Duodenal mucosa (tissue), 2 donors: Measurements from ENCODE around the gene FKBP6.
"Not testable (repeated sequence)": the region's sequence is repeated elsewhere in the genome, so short reads cannot be mapped to it uniquely, and the experiment has no call there.

ENCODE experiments used
- H3K27ac ChIP-seq: one replicate; pipeline ENCODE4 v1.7.0; 2013; ENCODE audit warnings: low read depth, low read length
- H3K27me3 ChIP-seq, 2 donors: one replicate each; pipeline ENCODE4 v1.7.0; 2013; ENCODE audit warnings: low read length in 2 of 2, control low read depth in 1 of 2; ENCODE audit not compliant: insufficient read depth in 2 of 2, control insufficient read depth in 1 of 2
- H3K36me3 ChIP-seq, 2 donors: one replicate each; pipeline ENCODE4 v1.7.0; 2013; ENCODE audit warnings: low read length in 2 of 2, control low read depth in 1 of 2; ENCODE audit not compliant: insufficient read depth in 2 of 2, control insufficient read depth in 1 of 2
- H3K4me1 ChIP-seq, 2 donors: one replicate each; pipeline ENCODE4 v1.7.0; 2013; ENCODE audit warnings: low read length in 2 of 2, control low read depth in 1 of 2; ENCODE audit not compliant: insufficient read depth in 2 of 2, control insufficient read depth in 1 of 2
- H3K4me3 ChIP-seq, 2 donors: one replicate each; pipeline ENCODE4 v1.7.0; 2013; ENCODE audit warnings: low read length in 2 of 2, low read depth in 1 of 2
- H3K9ac ChIP-seq, 2 donors: one replicate each; pipeline ENCODE4 v1.7.0; 2013; ENCODE audit warnings: low read length in 2 of 2, low read depth in 1 of 2
- H3K9me3 ChIP-seq, 2 donors: one replicate each; pipeline ENCODE4 v1.7.0; 2013; ENCODE audit warnings: low read length in 2 of 2, control low read depth in 1 of 2; ENCODE audit not compliant: control insufficient read depth in 1 of 2

The FKBP6 gene

GRCh38 chr7:73366990-73367389, 39.0 kb downstream of the FKBP6 start:
- no peaks in the 10 kb centered on the region for H3K9me3 ChIP-seq
- no peaks in the 10 kb centered on the region for H3K4me1 ChIP-seq
- no peak overlapping the region for H3K9ac ChIP-seq
- H3K27ac ChIP-seq, result no peak overlapping the region
- H3K36me3 ChIP-seq, result no peaks in the 10 kb centered on the region
- H3K27me3 ChIP-seq, result no peaks in the 10 kb centered on the region
- no peak overlapping the region for H3K4me3 ChIP-seq

DNA sequence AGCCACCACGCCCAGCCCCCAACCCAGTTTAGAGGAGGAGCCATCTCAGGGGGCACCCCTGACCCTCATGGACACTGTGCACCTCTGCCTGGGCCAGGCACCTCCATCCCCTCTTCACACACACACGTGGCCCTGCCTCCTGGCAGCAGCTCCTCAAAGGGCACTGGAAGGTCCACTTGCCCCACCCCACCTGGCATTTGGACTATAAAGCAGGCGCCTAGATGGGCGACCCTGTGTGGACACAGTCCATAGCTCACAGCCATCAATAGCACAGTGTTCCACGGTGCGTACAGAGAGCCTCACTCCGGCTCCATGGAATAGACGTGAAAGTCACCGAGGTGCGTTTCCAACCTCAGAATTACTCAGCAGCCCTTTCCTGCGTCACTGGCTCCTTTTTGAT, 41.0 kb downstream of the FKBP6 start:
- H3K4me1 ChIP-seq, result no peaks in the 10 kb centered on the region
- no peaks in the 10 kb centered on the region for H3K36me3 ChIP-seq
- no peak overlapping the region for H3K4me3 ChIP-seq
- H3K27ac ChIP-seq, result no peak overlapping the region
- H3K27me3 ChIP-seq, result no peaks in the 10 kb centered on the region
- no peaks in the 10 kb centered on the region for H3K9me3 ChIP-seq
- H3K9ac ChIP-seq, result no peak overlapping the region

DNA sequence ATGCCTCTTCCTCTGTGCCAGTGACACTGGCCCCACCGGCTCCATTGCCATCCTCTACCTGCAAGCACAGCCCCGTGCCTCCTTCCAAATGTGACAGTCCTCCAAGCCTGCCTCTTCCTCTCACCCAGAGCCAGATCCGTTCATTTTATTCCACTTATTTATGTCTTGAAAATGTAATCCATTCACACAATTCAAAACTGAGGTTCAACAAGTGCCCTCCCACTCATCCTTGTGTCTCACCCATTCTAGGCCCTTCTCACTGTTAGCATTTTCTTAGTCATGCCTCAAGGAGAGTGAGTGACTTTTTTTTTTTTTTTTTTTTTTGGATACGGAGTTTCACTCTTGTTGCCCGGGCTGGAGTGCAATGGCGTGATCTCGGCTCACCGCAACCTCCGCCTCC, 41.7 kb downstream of the FKBP6 start:
- Histone ChIP-seq H3K9ac (no peak overlapping the region), H3K27ac (no peak overlapping the region), H3K36me3 (no peaks in the 10 kb centered on the region), H3K4me3 (no peak overlapping the region), H3K27me3 (no peaks in the 10 kb centered on the region), H3K9me3 (no peaks in the 10 kb centered on the region), H3K4me1 (no peaks in the 10 kb centered on the region)

DNA sequence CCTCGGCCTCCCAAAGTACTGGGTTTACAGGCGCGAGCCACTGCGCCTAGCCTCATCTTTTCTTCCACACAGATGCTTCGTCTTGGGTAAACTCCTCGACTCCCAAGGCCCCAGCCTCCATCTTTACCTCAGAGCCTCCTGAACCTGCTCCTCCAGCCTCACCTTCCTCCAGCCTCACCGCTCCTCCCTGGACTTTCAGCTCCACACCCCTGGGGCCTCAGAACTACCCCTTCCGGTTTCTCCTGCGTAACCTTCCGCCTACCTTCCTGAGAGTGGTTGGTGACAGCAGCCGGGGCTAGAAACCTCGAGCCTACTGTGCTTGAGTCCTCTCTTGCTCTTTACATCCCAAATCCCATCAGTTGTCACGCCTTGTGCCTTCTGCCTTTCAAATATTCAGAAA, 45.8 kb downstream of the FKBP6 start:
- Histone ChIP-seq H3K4me1 (no peaks in the 10 kb centered on the region), H3K4me3 (no peak overlapping the region), H3K36me3 (no peaks in the 10 kb centered on the region), H3K27me3 (peaks cover 0 to 2% of the 10 kb centered on the region in 2 donors), H3K9me3 (no peaks in the 10 kb centered on the region), H3K9ac (no peak overlapping the region), H3K27ac (no peak overlapping the region)

GRCh38 chr7:73376262-73376661, 48.3 kb downstream of the FKBP6 start:
- not testable (repeated sequence) for H3K27me3 ChIP-seq, H3K9ac ChIP-seq, H3K4me1 ChIP-seq, H3K9me3 ChIP-seq, H3K4me3 ChIP-seq, H3K27ac ChIP-seq, H3K36me3 ChIP-seq

GRCh38 chr7:73376671-73377412, 48.9 kb downstream of the FKBP6 start:
- Histone ChIP-seq H3K4me1 (no peaks in the 10 kb centered on the region), H3K27me3 (peaks cover 0 to 2% of the 10 kb centered on the region in 2 donors), H3K9ac (no peak overlapping the region), H3K9me3 (no peaks in the 10 kb centered on the region), H3K27ac (no peak overlapping the region), H3K4me3 (no peak overlapping the region), H3K36me3 (no peaks in the 10 kb centered on the region)

DNA sequence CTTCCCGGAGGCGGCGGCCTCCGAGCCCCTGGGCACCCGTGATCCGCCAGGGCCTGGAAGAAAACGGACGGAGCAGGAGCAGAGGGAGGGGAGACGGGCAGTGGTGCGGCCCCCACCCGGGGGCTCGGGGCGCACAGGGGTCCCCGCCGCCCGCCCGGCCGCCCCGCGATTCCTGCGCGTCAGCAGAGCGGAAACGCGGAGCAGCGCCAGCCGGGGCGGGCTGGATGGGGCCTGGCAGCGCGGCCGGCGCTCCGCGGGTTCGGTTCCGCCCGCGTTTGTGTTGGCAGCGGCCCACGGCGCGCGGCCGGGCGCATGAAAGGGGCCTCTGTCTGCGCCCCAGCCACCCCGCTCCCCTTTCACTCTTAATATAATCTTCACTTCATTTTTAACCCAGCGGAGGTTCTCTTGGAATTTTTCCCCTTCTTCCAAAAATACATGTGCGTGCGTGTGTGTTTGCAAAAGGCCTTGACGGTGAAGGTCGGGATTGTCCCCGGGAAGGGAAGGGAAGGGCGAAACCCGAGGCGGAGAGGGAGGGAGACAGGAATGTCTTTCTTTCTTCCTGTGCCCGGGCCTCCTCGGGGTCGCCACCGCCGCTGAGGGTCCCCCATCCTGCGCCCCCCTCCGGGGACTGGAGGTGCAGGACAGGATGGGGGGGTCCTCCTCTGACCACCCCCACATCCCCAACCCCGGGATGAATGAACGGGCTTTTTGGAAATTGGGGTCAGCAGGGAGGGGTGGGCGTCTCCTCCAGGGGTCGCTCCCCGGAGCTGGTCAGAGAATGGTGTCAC, 49.6 kb downstream of the FKBP6 start:
- H3K27me3 ChIP-seq, H3K4me3 ChIP-seq, H3K9me3 ChIP-seq, H3K36me3 ChIP-seq, H3K4me1 ChIP-seq, H3K27ac ChIP-seq, H3K9ac ChIP-seq: not testable (repeated sequence)

- Histone ChIP-seq H3K9ac (no peak overlapping the region), H3K9me3 (peaks cover 8 to 15% of the 10 kb centered on the region in 2 donors), H3K36me3 (no peaks in the 10 kb centered on the region), H3K27me3 (peaks cover 0 to 2% of the 10 kb centered on the region in 2 donors), H3K4me3 (no peak overlapping the region), H3K4me1 (no peaks in the 10 kb centered on the region), H3K27ac (no peak overlapping the region)
These were observed 55.1 kb downstream of the FKBP6 start for GRCh38 chr7:73382934-73383503.

- H3K9ac ChIP-seq, result no peak overlapping the region
- no peaks in the 10 kb centered on the region for H3K4me1 ChIP-seq
- no peaks in the 10 kb centered on the region for H3K27me3 ChIP-seq
- H3K4me3 ChIP-seq, result no peak overlapping the region
- H3K9me3 ChIP-seq, result peaks cover 15 to 20% of the 10 kb centered on the region in 2 donors
- no peak overlapping the region for H3K27ac ChIP-seq
- no peaks in the 10 kb centered on the region for H3K36me3 ChIP-seq
These were observed 59.4 kb downstream of the FKBP6 start for GRCh38 chr7:73387221-73387828.

- Histone ChIP-seq H3K4me1 (no peaks in the 10 kb centered on the region), H3K27me3 (no peaks in the 10 kb centered on the region), H3K27ac (no peak overlapping the region), H3K4me3 (no peak overlapping the region), H3K36me3 (no peaks in the 10 kb centered on the region), H3K9me3 (peaks cover 15 to 20% of the 10 kb centered on the region in 2 donors), H3K9ac (no peak overlapping the region)
These were observed 60.0 kb downstream of the FKBP6 start for GRCh38 chr7:73387908-73388414.
